GM12891 (cell line): ENCODE data around the gene MLC1.

ENCODE experiments used
- POLR2A ChIP-seq: IDR thresholded peaks from 2 replicates; pipeline ENCODE4 v1.6.1; 2011; ENCODE audit warnings: low read depth, low read length, control low read depth
- POLR2AphosphoS5 ChIP-seq: IDR thresholded peaks from 2 replicates; pipeline ENCODE4 v1.6.1; 2011; ENCODE audit warnings: low read depth, low read length, control low read depth
- SPI1 ChIP-seq: IDR thresholded peaks from 2 replicates; pipeline ENCODE4 v1.6.1; 2011; ENCODE audit warnings: low read depth, low read length, control low read depth
- TAF1 ChIP-seq: IDR thresholded peaks from 2 replicates; pipeline ENCODE4 v1.6.1; 2011; ENCODE audit warnings: low read depth, low read length, control low read depth

- TF ChIP-seq POLR2AphosphoS5 = no peak
- TF ChIP-seq POLR2A = no peak
- TF ChIP-seq TAF1 = no peak
- no peak for TF ChIP-seq SPI1
Observed at GRCh38 chr22:50061824-50062355, 23.3 kb downstream of the MLC1 start.
